Measurements from ENCODE around the gene LPP. TPM values are rescaled to one million over a fixed set of nuclear protein-coding genes. Genes with fewer than 3 reads are reported as not detected.

The LPP gene
- polyA plus RNA-seq, 3 donors, result 14.1 to 23.2 (median 15.3) TPM

- no peaks in the 10 kb centered on the region for H4K20me1 ChIP-seq (ENCODE audit: insufficient read depth, low read length)
- peak overlapping the region in 1 of 3 experiments; percentile 48 for H3K4me3 ChIP-seq (replicated peaks in 1 of 3; ENCODE audit: low read depth in 2 of 3, low read length in 3 of 3)
- peak overlapping the region; percentile 64 for H3K4me2 ChIP-seq (replicated peaks; ENCODE audit: extremely low read depth, low read length, poor library complexity, severe bottlenecking)
- Mint-ChIP-seq H3K9me3 (peaks cover 0 to 2% (median 0%) of the 10 kb centered on the region in 7 donors), H3K4me3 (peak overlapping the region; percentile 18 to 76), H3K36me3 (peaks cover 0 to 1% of the 10 kb centered on the region in 2 donors), H3K27ac (peak overlapping the region; percentile 93 to 98 (median 96)), H3K4me1 (peaks cover 70% of the 10 kb centered on the region), H3K27me3 (ENCODE audit: low read depth in 3 of 3) (peaks cover 0 to 2% (median 1%) of the 10 kb centered on the region in 3 donors)
- TF ChIP-seq CTCF (IDR thresholded peaks at IDR 0.05), result no peak
- no peaks in the 10 kb centered on the region for H3K9me3 ChIP-seq (replicated peaks in 1 of 2; ENCODE audit: control insufficient read depth in 1 of 2, insufficient read depth in 1 of 2, low read length in 2 of 2)
- DNase-seq, result peak in 1 of 3 donors; percentile 24
- peaks cover 12% of the 10 kb centered on the region for H3K79me2 ChIP-seq (ENCODE audit: insufficient read depth, low read length)
- peaks cover 58 to 71% of the 10 kb centered on the region in 2 donors for H3K4me1 ChIP-seq (ENCODE audit: control insufficient read depth in 1 of 2, insufficient read depth in 2 of 2, low read length in 2 of 2)
- no peaks in the 10 kb centered on the region for H3K27me3 ChIP-seq (ENCODE audit: control insufficient read depth in 2 of 2, insufficient read depth in 2 of 2, low read length in 2 of 2)
- H3K9ac ChIP-seq (ENCODE audit: insufficient read depth, low read length, poor library complexity, severe bottlenecking), result no peak overlapping the region
- H3K27ac ChIP-seq (ENCODE audit: low read depth in 1 of 2, low read length in 2 of 2), result peak overlapping the region; percentile 11 to 88
- intact Hi-C loops (cut with micrococcal nuclease), result loop anchor here (5.0 to 10.0 kb wide), 2 partner anchors 125 to 1088 kb away; no protein-coding TSS in a partner anchor
- H3K36me3 ChIP-seq (replicated peaks in 1 of 2; ENCODE audit: control insufficient read depth in 1 of 2, insufficient read depth in 2 of 2, low read length in 2 of 2), result no peaks in the 10 kb centered on the region
- no CpG with 5 or more reads among the region's 2 CpGs for WGBS (ENCODE audit: insufficient coverage)
- H2AFZ ChIP-seq (ENCODE audit: insufficient read depth, low read depth, low read length, poor library complexity, severe bottlenecking), result no peak overlapping the region
These were observed 668.5 kb downstream of the LPP start for GRCh38 chr3:188822411-188822810.

GRCh38 chr3:188824566-188824965, 670.6 kb downstream of the LPP start:
- Mint-ChIP-seq H3K36me3 (no peaks in the 10 kb centered on the region), H3K9me3 (peaks cover 0 to 1% (median 0%) of the 10 kb centered on the region in 7 donors), H3K27me3 (ENCODE audit: low read depth in 3 of 3) (peaks cover 0 to 1% (median under 1%) of the 10 kb centered on the region in 3 donors), H3K4me1 (peaks cover 56% of the 10 kb centered on the region), H3K4me3 (no peak overlapping the region), H3K27ac (no peak overlapping the region)
- H3K4me2 ChIP-seq (replicated peaks; ENCODE audit: extremely low read depth, low read length, poor library complexity, severe bottlenecking), result no peak overlapping the region
- DNase-seq, result no peak
- no peak overlapping the region for H3K9ac ChIP-seq (ENCODE audit: insufficient read depth, low read length, poor library complexity, severe bottlenecking)
- no peak overlapping the region for H3K27ac ChIP-seq (ENCODE audit: low read depth in 1 of 2, low read length in 2 of 2)
- 97% methylated on average over 3 of the region's 8 CpGs for WGBS (ENCODE audit: insufficient coverage)
- intact Hi-C loops (cut with micrococcal nuclease), result loop anchor here (5.0 to 10.0 kb wide), 2 partner anchors 123 to 1090 kb away; no protein-coding TSS in a partner anchor
- peaks cover under 1% of the 10 kb centered on the region for H3K79me2 ChIP-seq (ENCODE audit: insufficient read depth, low read length)
- H3K9me3 ChIP-seq (replicated peaks in 1 of 2; ENCODE audit: control insufficient read depth in 1 of 2, insufficient read depth in 1 of 2, low read length in 2 of 2), result no peaks in the 10 kb centered on the region
- H2AFZ ChIP-seq (ENCODE audit: insufficient read depth, low read depth, low read length, poor library complexity, severe bottlenecking), result no peak overlapping the region
- TF ChIP-seq CTCF (IDR thresholded peaks at IDR 0.05), result no peak
- H3K4me3 ChIP-seq (replicated peaks in 1 of 3; ENCODE audit: low read depth in 2 of 3, low read length in 3 of 3), result no peak overlapping the region
- H3K36me3 ChIP-seq (replicated peaks in 1 of 2; ENCODE audit: control insufficient read depth in 1 of 2, insufficient read depth in 2 of 2, low read length in 2 of 2), result no peaks in the 10 kb centered on the region
- H3K27me3 ChIP-seq (ENCODE audit: control insufficient read depth in 2 of 2, insufficient read depth in 2 of 2, low read length in 2 of 2), result no peaks in the 10 kb centered on the region
- no peaks in the 10 kb centered on the region for H4K20me1 ChIP-seq (ENCODE audit: insufficient read depth, low read length)
- H3K4me1 ChIP-seq (ENCODE audit: control insufficient read depth in 1 of 2, insufficient read depth in 2 of 2, low read length in 2 of 2), result peaks cover 44 to 56% of the 10 kb centered on the region in 2 donors

All from CD14-positive monocyte (primary cell).